HL-60 (cell line): ENCODE results near the gene PTPN22.

Experiments
- DNase-seq, 2 experiments: peaks; one replicate each; pipeline ENCODE4 v3.0.0-alpha.2; 2010 to 2020; ENCODE audit warnings: low read depth in 1 of 2, low spot score in 1 of 2
- H3K27ac ChIP-seq: fragments of 250-450 bp; sonication (Bioruptor Pico); replicated peaks from 2 replicates; pipeline ENCODE4 v1.5.1; 2020; ENCODE audit warnings: mild to moderate bottlenecking, moderate library complexity
- H3K27me3 ChIP-seq: fragments of 250-450 bp; sonication (Bioruptor Pico); 2 replicates; pipeline ENCODE4 v1.5.1; 2021; ENCODE audit warnings: mild to moderate bottlenecking, moderate library complexity; ENCODE audit not compliant: insufficient read depth, poor library complexity, severe bottlenecking
- H3K4me3 ChIP-seq: replicated peaks from 2 replicates; pipeline ENCODE4 v1.5.1; 2011; ENCODE audit warnings: mild to moderate bottlenecking, control low read depth, low read length; ENCODE audit not compliant: insufficient read depth
- CTCF ChIP-seq: IDR thresholded peaks from one replicate; pipeline ENCODE4 v1.5.1; 2011; ENCODE audit warnings: low read length, control low read depth, inconsistent platforms; ENCODE audit not compliant: insufficient read depth
- GABPA ChIP-seq: IDR thresholded peaks from 2 replicates; pipeline ENCODE4 v1.6.1; 2012; ENCODE audit warnings: low read depth
- POLR2AphosphoS5 ChIP-seq: IDR thresholded peaks from 2 replicates; pipeline ENCODE4 v1.6.1; 2012; ENCODE audit warnings: low read depth
- REST ChIP-seq: IDR thresholded peaks from 2 replicates; pipeline ENCODE4 v1.6.1; 2012; ENCODE audit warnings: low read depth; ENCODE audit not compliant: insufficient replicate concordance
- SPI1 ChIP-seq: IDR thresholded peaks from 2 replicates; pipeline ENCODE4 v1.6.1; 2012; ENCODE audit warnings: low read depth, mild to moderate bottlenecking, borderline replicate concordance
- long read RNA-seq: library from polyadenylated mRNA; unstranded; transcript quantifications from one replicate; pipeline ENCODE4 v2.0.0, GENCODE V29; 2020

The PTPN22 gene
- long read RNA-seq, transcript PTPN22-202 (20 exons, 2,726 nt): minor isoform, 5 of 174 reads
- long read RNA-seq, transcript PTPN22-201 (21 exons, 3,654 nt): major isoform, 109 of 174 reads
- long read RNA-seq, partial matches to known transcripts: 10 of 174 reads
- long read RNA-seq, other reads (novel, unspliced or antisense): 50 of 174 reads

GRCh38 chr1:113871597-113872113, at the start of gene PTPN22:
Gene PTPN22 (minus strand): TSS chr1:113871712.
- Histone ChIP-seq H3K27ac (peak within 1 kb of the TSS; percentile 96), H3K4me3 (peak within 1 kb of the TSS; percentile 51), H3K27me3 (no peaks in the 10 kb centered on the region)
- peak; percentile 86 to 95 for DNase-seq
- TF ChIP-seq CTCF (no peak), SPI1 (peak; percentile 2; the same call in 1 of the 2 replicates), POLR2AphosphoS5 (peak; percentile 95)

- Histone ChIP-seq H3K4me3 (no peak overlapping the region), H3K27ac (no peak overlapping the region), H3K27me3 (no peaks in the 10 kb centered on the region)
- no peak for DNase-seq
- TF ChIP-seq CTCF (no peak), GABPA (no peak), REST (no peak), POLR2AphosphoS5 (no peak), SPI1 (no peak)
Measured at GRCh38 chr1:113918243-113918642, 46.7 kb upstream of the PTPN22 start.

- no peak for TF ChIP-seq SPI1
- no peak for TF ChIP-seq POLR2AphosphoS5
- no peak for TF ChIP-seq GABPA
- TF ChIP-seq REST: no peak
- TF ChIP-seq CTCF: no peak
- Histone ChIP-seq H3K4me3 (no peak overlapping the region), H3K27me3 (no peaks in the 10 kb centered on the region), H3K27ac (no peak overlapping the region)
- no peak for DNase-seq
Measured at GRCh38 chr1:113917400-113918082, 46.0 kb upstream of the PTPN22 start.
